ENCODE measurements around the gene MGAT3.
"Not testable (repeated sequence)": the region's sequence is repeated elsewhere in the genome, so short reads cannot be mapped to it uniquely, and the experiment has no call there.

MGAT3 gene

GRCh38 chr22:39456522-39457197, at the start of gene MGAT3:
TSS of gene MGAT3 (plus strand) at chr22:39457012. CDS start at chr22:39487348, 30,336 bp downstream.
- DNase-seq, result no peak

- DNase-seq, result no peak
Measured at GRCh38 chr22:39408173-39408572, 48.6 kb upstream of the MGAT3 start.

- DNase-seq, result no peak
Measured at GRCh38 chr22:39408807-39409206, 48.0 kb upstream of the MGAT3 start.

- DNase-seq, result no peak
Measured at GRCh38 chr22:39409516-39410029, 47.2 kb upstream of the MGAT3 start.

GRCh38 chr22:39410264-39410663, 46.5 kb upstream of the MGAT3 start:
- no peak for DNase-seq

- DNase-seq, result not testable (repeated sequence)
Measured at GRCh38 chr22:39411828-39412365, 44.9 kb upstream of the MGAT3 start.

GRCh38 chr22:39413204-39413603, 43.6 kb upstream of the MGAT3 start:
- DNase-seq, result not testable (repeated sequence)

- no peak for DNase-seq
Measured at GRCh38 chr22:39414377-39414776, 42.4 kb upstream of the MGAT3 start.

GRCh38 chr22:39414886-39415285, 41.9 kb upstream of the MGAT3 start:
- DNase-seq, result no peak

- no peak for DNase-seq
Measured at GRCh38 chr22:39415506-39415905, 41.3 kb upstream of the MGAT3 start.

- no peak for DNase-seq
Measured at GRCh38 chr22:39416319-39416718, 40.5 kb upstream of the MGAT3 start.

- no peak for DNase-seq
Measured at GRCh38 chr22:39417641-39418040, 39.2 kb upstream of the MGAT3 start.

- no peak for DNase-seq
Measured at GRCh38 chr22:39418696-39419095, 38.1 kb upstream of the MGAT3 start.

- DNase-seq, result no peak
Measured at GRCh38 chr22:39419096-39419495, 37.7 kb upstream of the MGAT3 start.

- no peak for DNase-seq
Measured at GRCh38 chr22:39419911-39420310, 36.9 kb upstream of the MGAT3 start.

GRCh38 chr22:39421691-39422090, 35.1 kb upstream of the MGAT3 start:
- DNase-seq, result no peak

- no peak for DNase-seq
Measured at GRCh38 chr22:39422101-39422500, 34.7 kb upstream of the MGAT3 start.

- DNase-seq, result no peak
Measured at GRCh38 chr22:39422721-39423120, 34.1 kb upstream of the MGAT3 start.

- no peak for DNase-seq
Measured at GRCh38 chr22:39423976-39424375, 32.8 kb upstream of the MGAT3 start.

GRCh38 chr22:39426380-39427043, 30.3 kb upstream of the MGAT3 start:
- DNase-seq, result no peak

- no peak for DNase-seq
Measured at GRCh38 chr22:39427751-39428596, 28.8 kb upstream of the MGAT3 start.

- DNase-seq, result peak; percentile 19
Measured at GRCh38 chr22:39428597-39429071, 28.2 kb upstream of the MGAT3 start.

GRCh38 chr22:39429186-39429585, 27.6 kb upstream of the MGAT3 start:
- DNase-seq, result no peak
